Stimulated activated CD8-positive, alpha-beta memory T cell treated with anti-CD3 and anti-CD28 coated beads, Interleukin-4, amount 100 ng/mL, for 1 hour (primary cell): ENCODE data around the gene SPAG17.

Experiments used
- DNase-seq, 2 donors: peaks; one replicate each; pipeline ENCODE4 v3.0.0-alpha.2; 2020; ENCODE audit warnings: low read depth in 2 of 2, low spot score in 1 of 2

Gene SPAG17

GRCh38 chr1:117911051-117911450 is 274.0 kb downstream of the SPAG17 start:
- no peak for DNase-seq

- no peak for DNase-seq
These were observed 280.0 kb downstream of the SPAG17 start for GRCh38 chr1:117905019-117905418.

- DNase-seq = no peak
These were observed 280.5 kb downstream of the SPAG17 start for GRCh38 chr1:117904485-117904884.
